ENCODE results near the gene PLEKHM3.

DNA sequence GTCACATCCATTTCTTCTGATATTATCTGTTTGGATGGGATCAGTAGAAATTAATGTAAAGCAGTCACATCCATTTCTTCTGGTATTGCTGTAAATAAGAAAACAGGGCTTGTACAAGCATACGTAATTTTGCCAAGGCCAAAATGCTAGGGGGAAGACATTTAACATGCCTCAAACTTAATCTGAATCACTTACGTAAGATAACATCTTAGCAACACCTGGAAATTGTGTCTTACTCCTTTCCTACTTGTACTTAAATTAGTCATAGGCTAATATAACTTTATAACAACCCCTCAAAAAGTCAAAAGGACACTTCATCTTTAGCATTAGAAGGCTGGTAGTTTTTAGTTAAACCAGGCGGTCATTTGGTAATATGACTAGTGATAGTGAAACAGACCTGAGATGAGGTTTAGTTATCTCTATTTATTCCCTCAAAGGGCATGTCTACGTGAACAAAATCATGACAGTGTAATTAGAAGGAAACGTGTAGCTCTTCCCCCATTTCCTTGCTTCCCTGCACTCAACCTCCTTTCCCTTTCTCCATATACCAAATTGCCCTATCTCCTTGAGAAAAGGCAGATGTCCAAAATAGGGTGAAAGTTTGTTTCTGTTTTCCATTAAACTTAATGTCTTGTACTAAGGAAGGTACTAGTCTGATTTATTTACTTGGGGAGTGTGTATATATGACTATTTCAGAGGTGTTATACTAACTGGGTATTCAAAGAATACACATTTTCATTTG is 156.3 kb downstream of the PLEKHM3 start:
- TF ChIP-seq, protein P1, sequence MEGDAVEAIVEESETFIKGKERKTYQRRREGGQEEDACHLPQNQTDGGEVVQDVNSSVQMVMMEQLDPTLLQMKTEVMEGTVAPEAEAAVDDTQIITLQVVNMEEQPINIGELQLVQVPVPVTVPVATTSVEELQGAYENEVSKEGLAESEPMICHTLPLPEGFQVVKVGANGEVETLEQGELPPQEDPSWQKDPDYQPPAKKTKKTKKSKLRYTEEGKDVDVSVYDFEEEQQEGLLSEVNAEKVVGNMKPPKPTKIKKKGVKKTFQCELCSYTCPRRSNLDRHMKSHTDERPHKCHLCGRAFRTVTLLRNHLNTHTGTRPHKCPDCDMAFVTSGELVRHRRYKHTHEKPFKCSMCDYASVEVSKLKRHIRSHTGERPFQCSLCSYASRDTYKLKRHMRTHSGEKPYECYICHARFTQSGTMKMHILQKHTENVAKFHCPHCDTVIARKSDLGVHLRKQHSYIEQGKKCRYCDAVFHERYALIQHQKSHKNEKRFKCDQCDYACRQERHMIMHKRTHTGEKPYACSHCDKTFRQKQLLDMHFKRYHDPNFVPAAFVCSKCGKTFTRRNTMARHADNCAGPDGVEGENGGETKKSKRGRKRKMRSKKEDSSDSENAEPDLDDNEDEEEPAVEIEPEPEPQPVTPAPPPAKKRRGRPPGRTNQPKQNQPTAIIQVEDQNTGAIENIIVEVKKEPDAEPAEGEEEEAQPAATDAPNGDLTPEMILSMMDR (IDR thresholded peaks at IDR 0.05) = no peak
- no peak for TF ChIP-seq POLR2A (IDR thresholded peaks at IDR 0.05)

Data from right lobe of liver (tissue), 4 donors.